GM18517 (cell line): ENCODE data around the gene AGK.
"Not testable (repeated sequence)": the region's sequence is repeated elsewhere in the genome, so short reads cannot be mapped to it uniquely, and the experiment has no call there.

Experiments used
- ATAC-seq: cut with Tn5 transposase; IDR thresholded peaks from one replicate; pipeline ENCODE4 v1.9.1; 2021; ENCODE audit warnings: mild to moderate bottlenecking, moderate library complexity; ENCODE audit not compliant: unreplicated experiment

Gene AGK

DNA sequence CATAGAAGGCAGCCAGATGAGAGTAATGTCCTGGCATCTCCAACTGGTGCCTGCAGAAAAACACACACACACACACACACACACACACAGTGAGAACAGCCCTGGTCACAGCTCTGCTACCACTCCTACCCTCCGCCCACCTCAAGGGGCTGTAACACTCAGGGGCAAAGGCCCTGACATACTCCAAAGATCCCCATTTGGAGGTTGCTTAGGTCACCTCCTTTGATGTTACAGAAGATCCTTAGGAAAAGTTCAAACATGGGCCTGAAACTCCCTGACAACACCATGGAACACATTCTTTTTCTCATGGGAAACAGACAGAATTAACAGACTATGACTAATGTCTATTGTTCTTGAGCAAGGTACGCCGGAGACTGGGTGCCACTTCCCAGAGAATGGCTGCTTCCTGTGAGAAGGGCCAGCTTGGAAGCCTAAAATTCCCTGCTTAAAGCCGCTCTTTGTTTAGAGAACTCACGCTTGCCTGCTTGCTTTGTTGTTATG lies 123.0 kb downstream of the AGK start:
- ATAC-seq: no peak

DNA sequence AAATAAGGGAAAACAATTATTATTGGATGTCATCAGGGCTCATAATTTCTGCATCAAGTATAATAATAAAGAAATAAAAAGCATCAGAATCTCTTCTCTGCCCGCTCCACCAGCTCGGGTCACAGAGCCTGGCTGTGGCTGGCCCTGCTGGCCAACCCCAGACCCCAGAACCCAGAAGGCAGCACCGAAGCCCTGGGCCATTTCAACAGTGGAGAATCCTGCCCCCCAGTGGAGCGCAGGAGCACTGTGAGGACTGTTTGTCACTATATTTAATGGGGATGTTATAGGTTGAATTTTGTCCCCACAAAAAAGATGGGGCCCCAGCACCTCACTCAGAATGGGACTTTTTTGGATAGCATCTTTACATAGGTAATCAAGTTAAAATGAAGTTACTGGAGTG lies 123.5 kb downstream of the AGK start:
- no peak for ATAC-seq

DNA sequence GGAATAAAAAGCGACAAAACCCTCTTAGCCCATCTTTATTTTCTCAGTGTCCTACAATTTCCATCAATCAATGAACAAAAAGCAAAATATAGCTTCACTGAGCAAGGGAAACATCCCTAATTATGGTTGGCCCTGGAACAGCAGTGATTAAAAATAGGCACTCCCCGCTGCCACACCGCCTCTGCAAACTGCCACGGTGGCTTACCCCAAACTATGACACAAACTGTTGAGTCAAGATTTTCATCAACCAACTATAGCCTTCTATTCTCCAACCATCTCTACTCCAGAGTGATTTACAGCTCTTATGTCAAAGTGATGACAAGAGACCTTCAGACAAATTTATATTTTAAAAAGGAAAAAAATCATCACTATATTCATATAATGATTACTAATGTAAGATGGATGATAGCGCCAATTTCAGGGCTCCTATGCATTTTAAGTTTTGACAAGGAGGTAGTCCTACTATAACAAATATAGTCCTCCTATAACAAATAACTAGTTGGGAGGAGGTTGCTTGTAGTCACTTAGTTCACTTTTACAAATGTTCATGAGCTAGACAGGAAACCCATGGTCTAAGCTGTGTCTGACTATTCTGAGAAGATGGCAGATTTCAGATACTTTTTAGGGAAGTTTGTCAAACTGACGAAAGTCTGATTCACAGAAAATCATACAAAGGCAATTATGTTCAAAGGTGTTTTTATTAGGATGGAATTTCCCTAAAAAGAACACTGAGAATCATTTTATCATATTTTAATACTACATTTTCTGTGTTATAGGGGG lies 124.4 kb downstream of the AGK start:
- ATAC-seq: no peak

DNA sequence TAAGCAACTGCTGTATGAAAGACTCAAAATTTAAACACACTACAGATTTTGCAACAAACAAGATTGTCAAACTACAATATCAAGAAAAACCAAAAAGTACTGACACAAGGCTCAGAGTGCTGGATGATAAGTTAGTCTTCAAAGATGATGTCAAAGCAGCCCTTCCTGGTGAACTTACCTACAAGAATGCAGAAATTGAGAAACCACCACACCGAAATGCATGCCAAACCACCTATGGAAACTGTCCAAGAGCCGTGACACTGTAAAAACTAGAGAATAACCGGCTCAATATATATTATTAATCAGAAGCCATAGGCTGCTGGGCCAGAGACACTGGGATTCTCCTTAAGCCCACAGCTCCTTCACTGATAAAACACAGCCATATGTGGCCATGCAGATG lies 125.4 kb downstream of the AGK start:
- ATAC-seq: no peak

DNA sequence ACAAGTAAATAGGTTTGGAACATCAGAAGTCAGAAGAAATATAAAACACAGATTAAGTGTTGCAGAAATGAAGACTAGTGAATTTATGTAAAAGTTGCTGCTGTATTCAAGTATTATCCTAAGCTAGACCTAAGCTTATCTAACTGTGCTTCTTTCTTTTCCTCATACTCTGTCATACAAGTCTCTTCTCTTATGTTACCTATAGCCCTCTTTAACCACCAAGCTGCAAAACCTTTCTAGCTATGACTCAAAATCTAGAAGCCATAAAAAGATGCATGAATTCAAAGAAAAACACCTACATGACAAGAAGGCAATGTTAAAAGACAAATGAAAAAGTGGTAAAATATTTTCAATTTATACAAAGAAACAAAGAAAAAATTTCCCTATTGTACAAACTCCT lies 127.8 kb downstream of the AGK start:
- ATAC-seq: peak; percentile 57

GRCh38 chr7:141685285-141686023 lies 134.2 kb downstream of the AGK start:
- ATAC-seq: no peak

DNA sequence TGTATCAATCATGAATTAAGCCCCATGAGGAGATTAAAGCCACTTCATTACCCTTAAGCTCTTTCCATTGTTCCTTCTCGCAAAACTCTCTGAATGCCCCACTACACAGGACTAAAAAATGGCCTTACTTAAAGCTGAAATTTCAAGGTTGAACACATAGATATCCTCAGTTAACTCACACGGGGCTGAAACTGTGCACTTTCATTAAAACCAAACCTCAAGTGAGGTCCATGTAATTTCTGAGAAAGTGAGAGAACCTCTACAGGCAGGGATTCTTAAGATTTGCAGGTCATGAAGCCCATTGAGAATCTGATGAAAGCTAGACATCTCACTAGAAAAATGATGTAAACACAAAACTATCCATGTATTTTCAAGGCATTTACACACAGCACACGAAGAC lies 134.9 kb downstream of the AGK start:
- no peak for ATAC-seq

GRCh38 chr7:141686670-141687069 lies 135.5 kb downstream of the AGK start:
- no peak for ATAC-seq

DNA sequence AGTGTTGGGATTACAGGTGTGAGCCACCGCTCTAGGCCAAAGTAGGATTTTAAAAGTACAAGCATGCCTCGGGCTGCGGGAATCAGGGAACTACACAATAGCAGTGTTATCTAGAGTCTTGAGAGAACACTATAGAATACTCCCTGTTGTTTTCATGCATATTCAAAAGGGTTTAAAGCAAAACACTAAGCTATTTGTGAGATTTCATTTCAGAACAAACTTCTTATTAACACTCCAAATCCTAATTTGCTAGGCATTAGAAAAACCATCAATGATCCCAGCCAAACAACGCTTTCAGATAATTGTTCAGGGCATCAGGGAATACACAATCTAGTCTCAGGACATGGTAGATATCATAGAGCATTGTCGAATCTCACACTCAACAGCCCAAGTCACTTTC lies 136.8 kb downstream of the AGK start:
- ATAC-seq: no peak

GRCh38 chr7:141689072-141689825 lies 138.0 kb downstream of the AGK start:
- ATAC-seq: not testable (repeated sequence)

DNA sequence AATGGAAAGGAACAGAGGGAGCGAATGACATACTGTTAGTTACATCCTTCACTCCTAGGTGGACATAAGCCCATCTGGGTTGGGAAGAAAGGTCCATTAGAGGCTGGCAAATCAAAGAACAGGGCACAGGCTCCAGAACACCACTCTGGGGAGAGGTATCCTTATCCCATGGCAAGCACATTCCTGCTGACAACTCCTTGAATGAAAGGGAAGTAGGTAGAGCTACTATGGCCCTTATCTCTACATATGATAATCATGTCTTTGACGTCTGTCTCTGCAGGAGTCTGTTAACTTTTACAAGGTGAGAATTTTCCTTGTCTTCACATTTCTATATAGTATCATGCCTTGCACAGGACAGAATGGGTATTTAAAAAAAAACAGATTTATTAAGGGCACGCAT lies 140.3 kb downstream of the AGK start:
- ATAC-seq: no peak

DNA sequence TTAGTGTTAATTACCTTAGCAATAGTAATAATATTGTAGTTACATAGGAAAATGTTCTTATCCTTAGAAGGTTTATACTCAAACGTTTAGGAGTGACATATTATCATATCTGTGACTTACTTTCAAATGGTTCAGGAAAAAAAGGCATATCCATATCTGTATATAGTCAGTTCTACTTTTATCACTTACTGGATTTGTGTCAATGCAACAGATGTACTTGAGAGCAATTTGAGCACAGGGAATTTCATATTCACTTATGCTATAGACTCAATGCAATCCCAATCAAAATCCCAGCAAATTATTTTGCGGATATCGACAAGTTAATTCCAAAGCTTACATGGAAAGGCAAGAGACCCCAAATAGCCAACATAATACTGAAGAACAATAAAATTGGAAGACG lies 140.8 kb downstream of the AGK start:
- no peak for ATAC-seq

GRCh38 chr7:141693082-141693481 lies 141.9 kb downstream of the AGK start:
- ATAC-seq: no peak

GRCh38 chr7:141695803-141696289 lies 144.6 kb downstream of the AGK start:
- no peak for ATAC-seq

DNA sequence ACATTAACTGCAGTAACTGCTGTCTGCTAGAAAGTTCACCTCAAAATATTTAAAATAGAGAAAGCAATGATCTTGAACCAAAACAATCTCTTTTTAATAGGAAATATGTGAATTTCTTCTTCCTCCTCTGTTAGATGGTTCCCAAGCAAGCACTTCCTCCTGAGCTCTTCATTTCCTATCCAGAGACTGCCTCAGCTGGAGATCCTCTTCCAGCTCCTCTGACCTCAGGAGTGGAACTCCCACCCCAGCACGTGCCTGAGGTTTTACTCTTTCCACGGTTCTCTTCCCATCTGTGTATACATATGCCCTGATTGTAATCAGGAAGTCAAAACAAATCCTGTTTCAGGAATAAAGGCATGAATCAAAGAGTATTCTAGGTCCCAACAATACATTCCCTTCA lies 145.1 kb downstream of the AGK start:
- no peak for ATAC-seq

DNA sequence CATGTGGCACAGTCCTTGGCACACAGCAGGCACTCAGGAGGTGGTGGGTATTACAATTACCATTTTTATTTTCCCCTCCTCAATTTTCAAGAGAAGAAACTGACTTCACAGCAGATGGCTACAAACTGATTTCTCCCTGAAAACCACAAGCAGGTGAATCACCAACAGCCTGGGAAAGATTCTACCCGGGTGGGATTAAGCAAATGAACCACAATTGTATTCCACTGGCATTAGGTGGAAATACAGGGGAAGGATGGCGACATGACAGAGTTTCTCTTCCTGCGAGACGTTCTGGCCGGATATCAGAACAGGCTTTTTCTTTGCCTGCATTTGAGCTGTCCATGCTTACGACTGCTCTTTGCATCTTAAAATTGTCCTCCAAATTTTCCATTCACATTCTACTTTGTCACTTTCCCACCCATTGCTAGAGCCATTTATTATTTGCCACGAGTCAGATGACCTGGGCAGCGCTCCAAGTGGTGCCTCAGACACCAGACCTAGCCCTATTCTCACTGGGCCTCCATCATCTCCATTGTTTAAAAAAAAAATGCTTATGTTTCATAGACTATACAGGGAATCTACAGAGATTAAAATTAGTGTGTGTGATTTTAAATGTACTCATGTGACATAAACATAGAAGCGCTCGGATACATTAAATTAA lies 146.1 kb downstream of the AGK start:
- no peak for ATAC-seq

DNA sequence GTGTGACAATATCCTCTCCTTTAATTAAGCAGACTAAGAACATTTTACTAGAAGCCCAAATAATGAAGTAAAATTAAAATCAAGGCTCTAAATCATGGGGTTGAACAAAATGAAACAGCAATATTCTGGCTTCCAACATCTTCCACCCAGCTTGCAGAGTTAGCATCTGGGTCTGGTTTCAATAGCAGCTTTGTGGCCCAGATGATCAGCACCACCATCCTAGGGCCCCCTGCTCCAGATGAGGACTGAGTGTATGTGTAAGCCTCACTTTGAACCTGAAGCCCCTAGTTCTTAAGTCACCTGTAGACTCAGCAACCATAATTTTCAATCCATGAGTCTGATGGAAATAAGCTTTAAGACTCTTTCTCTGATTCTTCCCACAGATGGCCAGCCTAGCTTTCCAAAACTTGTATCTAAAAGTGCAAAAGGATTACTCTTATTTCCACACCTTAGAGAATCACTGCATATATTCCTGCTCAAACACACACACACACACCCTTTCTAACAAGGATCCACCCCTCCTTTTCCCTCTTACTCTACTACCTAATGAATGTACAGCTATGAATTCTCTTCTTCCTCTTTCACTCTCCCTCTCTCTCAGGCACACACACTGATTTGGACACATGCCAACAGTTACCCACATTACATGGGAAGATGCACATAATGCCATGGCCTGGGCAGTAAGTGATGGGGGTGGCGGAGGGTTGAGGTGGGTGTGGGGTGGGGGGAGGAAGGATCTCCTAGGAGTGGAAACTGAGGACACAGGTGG lies 147.2 kb downstream of the AGK start:
- no peak for ATAC-seq

- ATAC-seq: no peak
These were observed 148.7 kb downstream of the AGK start for GRCh38 chr7:141699860-141700259.

DNA sequence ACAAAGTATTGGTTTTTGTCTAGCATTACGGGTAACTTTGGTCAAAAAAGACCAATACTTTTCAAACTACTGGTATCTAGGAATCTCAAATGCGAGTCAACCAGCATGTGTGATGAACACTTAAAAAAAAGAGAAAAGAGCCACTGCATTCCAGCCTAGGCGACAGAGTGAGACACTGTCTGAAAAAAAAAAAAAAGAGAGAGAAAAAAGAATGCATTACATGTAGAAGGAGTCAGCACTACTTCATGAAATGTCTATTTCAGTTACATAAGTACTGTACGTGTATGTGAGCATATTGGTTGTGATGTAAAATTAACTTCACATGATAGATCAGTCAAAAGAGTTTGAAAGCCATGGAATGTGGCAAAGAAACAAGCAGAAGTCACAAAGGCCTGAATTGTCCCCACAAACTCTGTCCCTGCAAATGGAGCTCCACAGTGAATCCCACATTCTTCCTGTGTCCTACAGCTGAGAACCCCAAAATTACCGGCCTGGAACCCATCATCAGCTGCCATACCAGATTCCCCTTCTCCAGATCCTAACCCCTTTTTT lies 149.2 kb downstream of the AGK start:
- ATAC-seq: no peak

DNA sequence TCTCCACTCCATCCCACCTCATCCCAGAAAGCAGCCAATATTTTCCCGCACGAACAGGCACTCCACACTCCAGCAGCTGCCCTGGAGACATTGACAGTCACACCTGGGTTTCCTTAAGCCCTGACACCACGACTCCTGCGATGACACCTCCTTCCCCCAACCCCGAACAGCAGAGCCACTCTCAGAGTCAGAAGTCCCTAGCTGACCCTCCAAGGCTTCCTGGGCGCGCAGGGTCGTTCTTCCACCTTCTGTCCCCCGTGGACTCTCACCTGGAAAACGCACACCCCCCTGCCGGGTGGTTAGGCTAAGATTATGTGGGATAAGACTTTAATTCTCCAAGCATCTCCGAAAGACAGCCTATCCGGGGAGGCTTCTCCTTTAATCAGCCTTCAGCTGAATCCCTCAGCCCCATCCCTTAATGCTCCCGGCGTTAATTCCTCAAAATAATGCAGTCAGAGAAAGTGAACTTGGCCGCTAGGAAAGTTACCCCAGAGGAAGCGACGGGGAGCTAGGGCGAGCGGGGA lies 149.7 kb downstream of the AGK start:
- ATAC-seq: no peak
